IMR-90 (cell line): ENCODE results near the gene ST8SIA6. TPM values are rescaled to one million over a fixed set of nuclear protein-coding genes. Genes with fewer than 3 reads are reported as not detected.

Experiments used
- ATAC-seq: fragments of 200-7000 bp; cut with Tn5 transposase; 2 replicates; pipeline ENCODE4 v1.9.1; 2020; ENCODE audit warnings: low read depth, mild to moderate bottlenecking, moderate library complexity
- BruUV-seq: library from RNA; stranded (reverse); fragments of 400-500 nt; replicated peaks from 2 replicates; lab custom pipeline; 2021; lab: Mats Ljungman, UMichigan
- CTCF ChIA-PET: fragments of 300-600 bp; formaldehyde crosslinking; extraction: SDS; loops from one replicate; lab custom pipeline; 2021; ENCODE audit warnings: antibody characterized with exemption; lab: Yijun Ruan, JAX
- POLR2A ChIA-PET: fragments of 300-600 bp; sonication (Branson Sonifier 250); formaldehyde crosslinking; loops from one replicate; lab custom pipeline; 2022; ENCODE audit warnings: antibody characterized with exemption; ENCODE audit not compliant: unreplicated experiment; lab: Charles Lee
- DNase-seq: peaks from one replicate; pipeline ENCODE4 v3.0.0; 2013
- H2AFZ ChIP-seq: replicated peaks from 2 replicates; pipeline ENCODE3; 2013; ENCODE audit warnings: low read length, mild to moderate bottlenecking; ENCODE audit not compliant: poor library complexity
- H2AK5ac ChIP-seq: 2 replicates; pipeline ENCODE4 v1.6.1; 2013; ENCODE audit warnings: low read depth, low read length, inconsistent platforms
- H2AK9ac ChIP-seq: replicated peaks from 2 replicates; pipeline ENCODE3; 2013; ENCODE audit warnings: mild to moderate bottlenecking, low read depth, low read length, moderate library complexity; ENCODE audit not compliant: poor library complexity
- H2BK120ac ChIP-seq: 2 replicates; pipeline ENCODE4 v1.6.1; 2013; ENCODE audit warnings: low read depth, low read length, inconsistent platforms
- H2BK15ac ChIP-seq: 3 replicates; pipeline ENCODE4 v1.6.1; 2013; ENCODE audit warnings: low read depth, low read length, inconsistent platforms
- H2BK20ac ChIP-seq: 2 replicates; pipeline ENCODE4 v1.6.1; 2013; ENCODE audit warnings: low read depth, mild to moderate bottlenecking, inconsistent platforms, low read length, moderate library complexity
- H2BK5ac ChIP-seq: 2 replicates; pipeline ENCODE4 v1.6.1; 2013; ENCODE audit warnings: mild to moderate bottlenecking, low read depth, low read length, inconsistent platforms; ENCODE audit not compliant: poor library complexity, severe bottlenecking
- H3K14ac ChIP-seq: replicated peaks from 2 replicates; pipeline ENCODE4 v1.6.1; 2013; ENCODE audit warnings: low read depth, low read length, inconsistent platforms
- H3K18ac ChIP-seq: 2 replicates; pipeline ENCODE4 v1.6.1; 2013; ENCODE audit warnings: low read depth, low read length, control low read depth
- H3K23ac ChIP-seq: 2 replicates; pipeline ENCODE4 v1.6.1; 2013; ENCODE audit warnings: low read depth, low read length, inconsistent platforms
- H3K27ac ChIP-seq: 2 replicates; pipeline ENCODE4 v1.5.1; 2013; ENCODE audit warnings: mild to moderate bottlenecking, control low read depth, low read length; ENCODE audit not compliant: insufficient read depth
- H3K27me3 ChIP-seq: 2 replicates; pipeline ENCODE4 v1.6.1; 2013; ENCODE audit warnings: low read length; ENCODE audit not compliant: control insufficient read depth, insufficient read depth
- H3K36me3 ChIP-seq: 2 replicates; pipeline ENCODE4 v1.6.1; 2013; ENCODE audit warnings: low read length, mixed read lengths; ENCODE audit not compliant: control insufficient read depth, insufficient read depth
- H3K4ac ChIP-seq: 2 replicates; pipeline ENCODE4 v1.6.1; 2013; ENCODE audit warnings: low read depth, low read length, inconsistent platforms
- H3K4me1 ChIP-seq: 2 replicates; pipeline ENCODE4 v1.6.1; 2013; ENCODE audit warnings: low read length, mixed read lengths; ENCODE audit not compliant: control insufficient read depth, insufficient read depth
- H3K4me2 ChIP-seq: 2 replicates; pipeline ENCODE4 v1.6.1; 2013; ENCODE audit warnings: low read depth, mild to moderate bottlenecking, control low read depth, low read length, moderate library complexity
- H3K4me3 ChIP-seq: 2 replicates; pipeline ENCODE4 v1.5.1; 2013; ENCODE audit warnings: low read depth, mild to moderate bottlenecking, control low read depth, low read length, moderate library complexity; ENCODE audit not compliant: insufficient read depth
- H3K56ac ChIP-seq: 2 replicates; pipeline ENCODE4 v1.6.1; 2013; ENCODE audit warnings: low read length, inconsistent platforms; ENCODE audit not compliant: insufficient read depth; ENCODE audit errors: extremely low read depth
- H3K79me1 ChIP-seq, 2 experiments: 2 replicates each; pipeline ENCODE4 v1.6.1; 2013; ENCODE audit warnings: low read length in 2 of 2, inconsistent platforms in 1 of 2, low read depth in 1 of 2
- H3K9ac ChIP-seq: 2 replicates; pipeline ENCODE4 v1.6.1; 2013; ENCODE audit warnings: low read depth, low read length, control low read depth
- H3K9me1 ChIP-seq: 2 replicates; pipeline ENCODE4 v1.6.1; 2013; ENCODE audit warnings: low read length, inconsistent platforms; ENCODE audit not compliant: insufficient read depth
- H3K9me3 ChIP-seq: 2 replicates; pipeline ENCODE4 v1.6.1; 2013; ENCODE audit warnings: low read length; ENCODE audit not compliant: control insufficient read depth, insufficient read depth
- H4K20me1 ChIP-seq: 2 replicates; pipeline ENCODE4 v1.6.1; 2013; ENCODE audit warnings: low read length, inconsistent platforms; ENCODE audit not compliant: insufficient read depth
- H4K5ac ChIP-seq: 2 replicates; pipeline ENCODE4 v1.6.1; 2013; ENCODE audit warnings: mild to moderate bottlenecking, low read depth, low read length, control low read depth
- H4K8ac ChIP-seq, 2 experiments: 2 replicates each; pipeline ENCODE4 v1.6.1; 2013; ENCODE audit warnings: low read depth in 2 of 2, low read length in 2 of 2, control low read depth in 1 of 2, inconsistent platforms in 1 of 2
- H4K91ac ChIP-seq: 2 replicates; pipeline ENCODE4 v1.6.1; 2013; ENCODE audit warnings: low read depth, low read length, inconsistent platforms; ENCODE audit not compliant: insufficient read depth
- BHLHE40 ChIP-seq: fragments of 150-350 bp; IDR thresholded peaks from 2 replicates; pipeline ENCODE4 v1.6.1; 2016; ENCODE audit warnings: mild to moderate bottlenecking, low read depth, low read length
- CEBPB ChIP-seq: IDR thresholded peaks from 2 replicates; pipeline ENCODE4 v1.6.1; 2012; ENCODE audit warnings: low read depth, low read length, improper control_type of control experiment
- CHD1 ChIP-seq: IDR thresholded peaks from 2 replicates; pipeline ENCODE4 v1.6.1; 2012; ENCODE audit warnings: low read depth, low read length, improper control_type of control experiment
- FOS ChIP-seq: fragments of 150-350 bp; IDR thresholded peaks from 2 replicates; pipeline ENCODE4 v1.6.1; 2016; ENCODE audit warnings: low read depth, low read length
- MAFK ChIP-seq: IDR thresholded peaks from 2 replicates; pipeline ENCODE4 v1.6.1; 2012; ENCODE audit warnings: low read depth, low read length, improper control_type of control experiment
- MAZ ChIP-seq: IDR thresholded peaks from 2 replicates; pipeline ENCODE4 v1.6.1; 2012; ENCODE audit warnings: low read depth, mild to moderate bottlenecking, low read length, improper control_type of control experiment, moderate library complexity, borderline replicate concordance
- MXI1 ChIP-seq: IDR thresholded peaks from 2 replicates; pipeline ENCODE4 v1.6.1; 2012; ENCODE audit warnings: low read depth, mild to moderate bottlenecking, low read length, moderate library complexity, borderline replicate concordance
- NFE2L2 ChIP-seq: fragments of 150-350 bp; IDR thresholded peaks from 2 replicates; pipeline ENCODE4 v1.6.1; 2016; ENCODE audit warnings: low read depth, mild to moderate bottlenecking, low read length
- POLR2A ChIP-seq: IDR thresholded peaks from 2 replicates; pipeline ENCODE4 v1.6.1; 2012; ENCODE audit warnings: mild to moderate bottlenecking, low read depth, low read length
- RAD21 ChIP-seq: IDR thresholded peaks from 2 replicates; pipeline ENCODE4 v1.6.1; 2012; ENCODE audit warnings: low read length, improper control_type of control experiment
- RCOR1 ChIP-seq: IDR thresholded peaks from 2 replicates; pipeline ENCODE4 v1.6.1; 2012; ENCODE audit warnings: mild to moderate bottlenecking, low read length, improper control_type of control experiment; ENCODE audit not compliant: insufficient replicate concordance
- RFX5 ChIP-seq: IDR thresholded peaks from 2 replicates; pipeline ENCODE4 v1.8.0; 2012; ENCODE audit warnings: low read depth, mild to moderate bottlenecking, low read length, moderate library complexity
- SMC3 ChIP-seq: fragments of 150-350 bp; IDR thresholded peaks from 2 replicates; pipeline ENCODE4 v1.6.1; 2016; ENCODE audit warnings: low read depth, mild to moderate bottlenecking, antibody characterized with exemption, low read length, moderate library complexity
- USF2 ChIP-seq: fragments of 150-350 bp; IDR thresholded peaks from 2 replicates; pipeline ENCODE4 v1.6.1; 2017; ENCODE audit warnings: mild to moderate bottlenecking, antibody characterized with exemption, low read length, low read depth
- WGBS, 2 experiments: methylation state at CpG; one replicate each; pipeline versions ENCODE4 v1.1.5 to v1.1.7; 2013; ENCODE audit warnings: missing lambda C conversion rate in 2 of 2; ENCODE audit not compliant: insufficient read length in 1 of 2; ENCODE audit errors: extremely low coverage in 2 of 2; 5-methylcytosine and 5-hydroxymethylcytosine counted together
- dilution Hi-C: fragments of 300-500 bp; cut with HindIII; formaldehyde crosslinking; loops from one replicate; pipeline ENCODE4 v1.14.3; 2018; ENCODE audit warnings: low sequenced_read_pairs; ENCODE audit not compliant: unreplicated experiment
- in situ Hi-C: fragments of 300-500 bp; cut with MboI; formaldehyde crosslinking; loops from 3 replicates; pipeline ENCODE4 v1.14.3; 2019; ENCODE audit warnings: low sequenced_read_pairs, inconsistent platforms, mixed read lengths
- intact Hi-C: fragments of 100-400 bp; cut with micrococcal nuclease; formaldehyde crosslinking; loops from 2 replicates; pipeline ENCODE4 v1.10.0; 2022
- polyA plus RNA-seq, 3 experiments: library from polyadenylated mRNA; depleted of rRNA; stranded (reverse); fragments of >200 nt; gene quantifications; 2 replicates each; pipeline ENCODE4 v1.2.3, GENCODE V29; 2012; ENCODE audit warnings: low replicate concordance in 1 of 3
- total RNA-seq: library from RNA; depleted of rRNA; stranded (reverse); fragments of >200 nt; gene quantifications from 2 replicates; pipeline ENCODE4 v1.2.3, GENCODE V29; 2012
- TF ChIP-seq, protein P1 (sequence below): conservative IDR thresholded peaks from 2 replicates; pipeline ENCODE4 v1.5.1; 2012; ENCODE audit warnings: mild to moderate bottlenecking, low read depth, low read length, improper control_type of control experiment
- TF ChIP-seq, protein P2 (sequence below): fragments of 150-350 bp; IDR thresholded peaks from 2 replicates; pipeline ENCODE4 v1.6.1; 2016; ENCODE audit warnings: low read depth, mild to moderate bottlenecking, low read length, moderate library complexity, borderline replicate concordance

The ST8SIA6 gene
- total and polyA plus RNA-seq, 2 of the 4 experiments (the other 2 are of a cell fraction): 0.10 to 0.18 TPM

- in situ Hi-C loops: no loop called here
- no peak overlapping the region for H2AK9ac ChIP-seq
- intact Hi-C loops: no loop called here
- no peak overlapping the region for H4K91ac ChIP-seq
- H2AK5ac ChIP-seq: no peak overlapping the region
- H2BK20ac ChIP-seq: no peak overlapping the region
- no peaks in the 10 kb centered on the region for H3K9me3 ChIP-seq
- H3K14ac ChIP-seq: no peak overlapping the region
- no peak for ATAC-seq
- no peaks in the 10 kb centered on the region for H3K79me1 ChIP-seq
- no peak for DNase-seq
- no peak overlapping the region for H2BK120ac ChIP-seq
- no peaks in the 10 kb centered on the region for H3K4me1 ChIP-seq
- dilution Hi-C loops: no loop called here
- H3K18ac ChIP-seq: no peak overlapping the region
- H3K4ac ChIP-seq: no peak overlapping the region
- no peaks in the 10 kb centered on the region for H3K9me1 ChIP-seq
- H3K23ac ChIP-seq: no peak overlapping the region
- no peak overlapping the region for H2BK5ac ChIP-seq
- H4K20me1 ChIP-seq: no peaks in the 10 kb centered on the region
- ChIA-PET CTCF (interaction anchor here (0.8 kb wide), 1 partner anchor 13 kb away, joined by 3 read pairs; no protein-coding TSS in a partner anchor), POLR2A (no interaction called here)
- no peak overlapping the region for H3K56ac ChIP-seq
- no peak overlapping the region for H2AFZ ChIP-seq
- H3K27me3 ChIP-seq: peaks cover 22% of the 10 kb centered on the region
- no peak overlapping the region for H3K9ac ChIP-seq
- 80% methylated on average over 2 of the region's 3 CpGs; no CpG with 5 or more reads in 1 of the 2 experiments for WGBS, 2 experiments
- H3K27ac ChIP-seq: no peak overlapping the region
- no peak overlapping the region for H3K4me2 ChIP-seq
- no peak overlapping the region for H4K8ac ChIP-seq
- H4K5ac ChIP-seq: no peak overlapping the region
- TF ChIP-seq MAFK (no peak), RAD21 (no peak), MAZ (no peak), USF2 (no peak), FOS (no peak), BHLHE40 (no peak), POLR2A (no peak), RFX5 (no peak), CEBPB (no peak), SMC3 (no peak), RCOR1 (no peak), CHD1 (no peak), MXI1 (no peak), NFE2L2 (no peak)
- TF ChIP-seq, protein P1, sequence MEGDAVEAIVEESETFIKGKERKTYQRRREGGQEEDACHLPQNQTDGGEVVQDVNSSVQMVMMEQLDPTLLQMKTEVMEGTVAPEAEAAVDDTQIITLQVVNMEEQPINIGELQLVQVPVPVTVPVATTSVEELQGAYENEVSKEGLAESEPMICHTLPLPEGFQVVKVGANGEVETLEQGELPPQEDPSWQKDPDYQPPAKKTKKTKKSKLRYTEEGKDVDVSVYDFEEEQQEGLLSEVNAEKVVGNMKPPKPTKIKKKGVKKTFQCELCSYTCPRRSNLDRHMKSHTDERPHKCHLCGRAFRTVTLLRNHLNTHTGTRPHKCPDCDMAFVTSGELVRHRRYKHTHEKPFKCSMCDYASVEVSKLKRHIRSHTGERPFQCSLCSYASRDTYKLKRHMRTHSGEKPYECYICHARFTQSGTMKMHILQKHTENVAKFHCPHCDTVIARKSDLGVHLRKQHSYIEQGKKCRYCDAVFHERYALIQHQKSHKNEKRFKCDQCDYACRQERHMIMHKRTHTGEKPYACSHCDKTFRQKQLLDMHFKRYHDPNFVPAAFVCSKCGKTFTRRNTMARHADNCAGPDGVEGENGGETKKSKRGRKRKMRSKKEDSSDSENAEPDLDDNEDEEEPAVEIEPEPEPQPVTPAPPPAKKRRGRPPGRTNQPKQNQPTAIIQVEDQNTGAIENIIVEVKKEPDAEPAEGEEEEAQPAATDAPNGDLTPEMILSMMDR: no peak
- TF ChIP-seq, protein P2, sequence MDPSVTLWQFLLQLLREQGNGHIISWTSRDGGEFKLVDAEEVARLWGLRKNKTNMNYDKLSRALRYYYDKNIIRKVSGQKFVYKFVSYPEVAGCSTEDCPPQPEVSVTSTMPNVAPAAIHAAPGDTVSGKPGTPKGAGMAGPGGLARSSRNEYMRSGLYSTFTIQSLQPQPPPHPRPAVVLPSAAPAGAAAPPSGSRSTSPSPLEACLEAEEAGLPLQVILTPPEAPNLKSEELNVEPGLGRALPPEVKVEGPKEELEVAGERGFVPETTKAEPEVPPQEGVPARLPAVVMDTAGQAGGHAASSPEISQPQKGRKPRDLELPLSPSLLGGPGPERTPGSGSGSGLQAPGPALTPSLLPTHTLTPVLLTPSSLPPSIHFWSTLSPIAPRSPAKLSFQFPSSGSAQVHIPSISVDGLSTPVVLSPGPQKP: no peak
- H3K36me3 ChIP-seq: no peaks in the 10 kb centered on the region
- H3K4me3 ChIP-seq: no peak overlapping the region
- BruUV-seq: no TSS peak
- H2BK15ac ChIP-seq: no peak overlapping the region
Observed at GRCh38 chr10:17396004-17396403, 58.4 kb downstream of the ST8SIA6 start.
